ENCODE results near the gene LRRC27.
A peak's percentile ranks its signal among the peaks of the same experiment; 100 is the strongest.

LRRC27 gene

GRCh38 chr10:132331601-132332432 lies at the start of gene LRRC27:
LRRC27 (plus strand) TSS chr10:132332193; CDS start chr10:132333525, 1,332 bp downstream.
- peak; percentile 100 for DNase-seq (ENCODE audit: low spot score)

DNA sequence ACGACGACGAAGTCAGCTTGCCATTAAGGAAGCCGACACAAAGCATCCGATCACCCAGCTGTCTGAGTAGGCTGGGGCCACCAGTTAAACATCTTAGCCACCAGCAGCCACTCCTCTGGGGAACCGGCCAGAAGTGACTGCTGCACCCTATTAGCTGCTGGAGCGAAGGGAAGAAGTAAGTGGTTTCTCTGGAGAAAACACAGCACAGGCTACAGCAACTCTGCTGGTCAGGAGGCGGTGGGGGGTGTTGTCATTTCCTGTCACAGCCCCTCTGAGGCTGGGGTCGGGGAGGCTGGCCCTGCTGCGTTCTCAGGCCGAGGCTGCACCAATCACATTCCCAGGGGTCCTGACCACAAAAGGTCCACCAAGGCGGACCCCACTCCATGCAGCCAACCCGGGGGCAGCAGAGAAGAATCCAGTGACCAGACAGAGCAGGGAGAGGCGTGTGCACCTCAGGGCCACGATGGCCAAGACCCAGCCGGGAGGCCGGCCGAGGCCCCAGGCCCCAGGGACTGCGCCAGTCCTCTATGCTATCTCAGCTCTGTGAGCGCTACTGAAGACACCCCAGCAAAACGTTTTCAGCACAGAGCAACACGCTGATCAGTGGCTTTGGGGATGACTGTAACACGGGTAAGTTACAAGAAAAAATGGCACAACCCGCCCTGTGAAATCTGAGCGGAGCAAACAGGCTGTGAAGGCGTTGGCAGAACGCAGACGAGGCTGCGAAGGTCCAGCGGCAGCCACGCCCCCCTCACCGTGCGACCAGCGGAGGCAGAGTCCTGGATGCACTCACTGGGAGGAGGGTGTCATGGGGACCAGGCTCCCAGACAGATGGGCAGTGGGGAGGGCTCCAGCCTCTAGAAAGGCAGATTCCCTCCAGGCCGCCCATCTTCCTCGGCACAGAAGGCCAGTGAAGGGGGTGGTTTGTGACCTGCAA lies 49.1 kb upstream of the LRRC27 start:
- no peak for DNase-seq (ENCODE audit: low spot score)

DNA sequence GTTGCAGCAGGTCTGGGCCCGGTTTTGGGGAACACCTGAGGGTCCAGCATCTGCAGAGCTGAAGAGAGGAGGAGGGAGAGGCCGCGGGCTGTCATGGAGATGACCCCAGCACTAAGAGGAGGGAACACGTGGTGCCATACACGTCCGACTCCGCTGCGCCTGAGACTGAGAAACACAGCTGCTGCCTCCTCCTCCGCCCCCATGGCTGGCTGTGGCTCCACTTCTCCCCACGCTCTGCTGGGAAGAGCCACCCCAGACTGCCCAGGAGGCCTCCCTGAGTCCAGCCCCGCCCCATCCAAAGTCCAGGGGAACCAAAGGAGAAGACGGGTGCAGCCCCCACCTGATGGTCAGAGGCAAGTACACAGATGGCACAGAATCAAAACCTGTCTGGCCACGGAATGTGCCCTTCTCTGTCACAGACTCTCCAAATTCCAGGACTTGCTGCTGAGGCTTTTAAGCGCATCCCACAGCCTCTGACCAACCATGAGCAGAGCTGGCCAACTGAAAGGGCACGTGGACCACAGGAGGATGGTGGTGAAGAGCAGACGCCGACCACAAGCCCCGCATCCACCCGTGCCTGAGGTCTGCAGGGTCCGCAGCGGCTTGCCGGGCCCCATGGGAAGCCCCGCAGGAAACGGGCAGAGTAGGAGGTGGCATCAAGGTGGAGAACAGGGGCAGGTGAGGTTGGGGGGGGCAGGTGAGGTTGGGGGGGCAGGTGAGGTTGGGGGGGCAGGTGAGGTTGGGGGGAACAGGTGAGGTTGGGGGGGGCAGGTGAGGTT lies 48.2 kb upstream of the LRRC27 start:
- DNase-seq (ENCODE audit: low spot score), result no peak

DNA sequence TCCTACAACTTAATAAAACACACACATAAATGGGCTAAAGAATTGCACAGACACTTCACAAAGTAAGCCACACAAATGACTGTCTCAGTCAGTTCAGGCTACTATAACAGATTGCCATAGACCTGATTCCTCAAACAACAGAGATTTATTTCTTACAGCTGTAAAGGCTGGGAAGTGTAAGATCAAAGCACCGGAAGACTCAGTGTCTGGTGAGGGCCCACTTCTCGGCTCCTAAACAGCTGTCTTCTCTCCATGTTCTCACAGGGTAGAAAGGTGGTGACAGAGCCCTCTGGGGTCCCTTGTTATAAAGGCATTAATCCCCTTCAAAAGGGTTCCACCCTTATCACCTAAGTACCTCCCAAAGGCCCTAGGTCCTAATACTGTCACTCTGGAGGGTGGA lies 42.6 kb upstream of the LRRC27 start:
- DNase-seq (ENCODE audit: low spot score), result no peak

- no peak for DNase-seq (ENCODE audit: low spot score)
These were observed 41.4 kb upstream of the LRRC27 start for GRCh38 chr10:132290631-132291030.

DNA sequence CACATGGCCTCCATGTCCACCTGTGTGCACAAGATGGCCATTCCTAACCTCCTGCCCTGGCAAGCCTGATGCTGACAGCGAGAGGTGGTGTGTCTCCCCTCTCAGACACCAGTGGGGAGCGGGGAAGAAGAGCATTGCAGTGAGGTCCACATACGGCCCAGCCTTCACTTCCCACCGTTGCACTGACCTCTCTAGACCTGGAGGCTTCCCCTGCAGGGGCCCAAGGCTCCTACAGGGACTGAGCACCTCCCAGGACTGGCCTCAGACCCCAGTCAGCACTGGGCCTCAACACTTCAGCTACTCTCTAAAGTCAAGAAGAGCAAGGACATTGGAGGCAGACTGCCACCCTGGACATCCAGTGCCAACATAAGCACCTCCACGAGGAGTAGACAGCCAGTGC lies 40.2 kb upstream of the LRRC27 start:
- no peak for DNase-seq (ENCODE audit: low spot score)

GRCh38 chr10:132292287-132293200 lies 39.4 kb upstream of the LRRC27 start:
- peak; percentile 64 for DNase-seq (ENCODE audit: low spot score)

DNA sequence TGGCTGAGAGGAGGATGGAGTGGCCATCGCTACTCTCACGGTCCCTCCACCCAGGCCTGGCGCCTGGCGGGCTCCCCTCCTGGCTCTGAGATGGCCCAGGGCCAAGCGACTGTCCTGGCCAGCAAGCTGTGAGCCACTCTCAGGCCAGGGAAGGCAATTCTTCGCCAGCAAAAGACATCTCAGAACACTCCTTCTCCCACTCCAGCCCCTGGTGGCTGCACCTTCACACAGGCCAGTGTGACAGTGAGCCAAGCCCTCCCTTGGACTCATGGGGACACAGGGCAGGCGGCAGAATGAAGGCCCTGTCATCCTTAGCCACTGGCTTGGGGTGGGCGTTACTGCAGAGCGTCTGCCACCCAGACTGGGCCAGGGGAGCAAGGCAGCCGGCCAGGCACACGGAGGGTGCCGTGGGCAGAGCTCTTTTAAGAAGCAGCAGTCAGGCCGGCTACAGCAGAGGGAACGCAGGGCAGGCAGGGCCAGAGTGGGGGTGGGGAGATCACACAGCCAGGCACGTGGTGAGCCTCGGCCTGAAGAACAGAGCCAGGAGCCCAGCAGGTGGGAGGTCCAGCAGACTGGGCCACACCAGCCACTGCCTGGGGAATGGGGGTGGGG lies 38.7 kb upstream of the LRRC27 start:
- DNase-seq (ENCODE audit: low spot score), result peak; percentile 62

- peak; percentile 57 for DNase-seq (ENCODE audit: low spot score)
These were observed 38.0 kb upstream of the LRRC27 start for GRCh38 chr10:132293813-132294520.

DNA sequence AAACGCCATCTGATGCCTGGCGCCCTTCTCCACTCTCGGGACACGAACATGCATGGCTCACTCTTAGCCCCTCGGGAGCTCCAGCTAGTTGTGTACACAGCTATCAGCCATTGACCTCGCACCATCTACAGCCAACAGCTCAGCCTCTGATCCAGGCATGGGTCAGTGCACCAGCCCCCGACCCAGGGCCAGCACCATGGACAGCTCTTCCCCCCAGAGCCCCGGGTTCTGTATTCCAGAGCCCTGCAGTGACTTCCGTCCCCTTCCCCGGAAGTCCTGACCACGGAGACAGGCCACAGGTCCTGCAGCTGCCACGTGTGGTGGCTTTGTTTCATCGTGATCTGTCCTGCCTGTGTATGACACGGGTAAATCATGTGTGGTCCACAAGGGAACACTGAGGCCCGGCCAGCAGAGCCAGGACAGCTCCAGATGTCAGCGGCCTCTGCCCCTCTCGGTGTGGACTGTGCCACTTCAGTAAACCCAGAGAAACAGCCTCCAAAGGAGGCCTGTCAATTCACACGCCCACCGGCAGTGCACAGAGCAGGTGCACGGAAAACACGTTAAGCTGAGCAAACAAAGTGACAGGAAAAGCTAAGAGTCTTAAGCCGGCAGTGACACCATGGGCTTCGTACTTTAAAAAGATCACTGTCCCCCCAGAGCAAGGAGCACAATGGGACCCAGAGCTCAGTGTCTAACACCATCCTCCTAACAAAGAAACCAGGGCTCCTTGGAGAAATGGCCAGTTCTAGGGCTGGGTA lies 37.3 kb upstream of the LRRC27 start:
- peak; percentile 55 for DNase-seq (ENCODE audit: low spot score)

DNA sequence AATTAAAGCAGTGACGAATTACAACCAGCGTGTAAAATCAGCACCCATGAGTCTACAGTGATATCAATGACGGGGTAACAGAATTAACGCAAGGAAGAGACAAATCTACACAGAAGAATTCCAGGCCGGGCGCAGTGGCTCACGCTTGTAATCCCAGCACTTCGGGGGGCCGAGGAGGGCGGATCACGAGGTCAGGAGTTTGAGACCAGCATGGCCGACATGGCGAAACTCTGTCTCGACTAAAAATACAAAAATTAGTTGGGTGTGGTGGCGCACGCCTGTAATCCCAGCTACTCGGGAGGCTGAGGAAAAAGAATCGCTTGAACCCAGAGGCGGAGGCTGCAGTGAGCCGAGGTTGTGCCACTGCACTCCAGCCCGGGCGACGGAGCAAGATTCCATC lies 36.5 kb upstream of the LRRC27 start:
- peak; percentile 4 for DNase-seq (ENCODE audit: low spot score)

DNA sequence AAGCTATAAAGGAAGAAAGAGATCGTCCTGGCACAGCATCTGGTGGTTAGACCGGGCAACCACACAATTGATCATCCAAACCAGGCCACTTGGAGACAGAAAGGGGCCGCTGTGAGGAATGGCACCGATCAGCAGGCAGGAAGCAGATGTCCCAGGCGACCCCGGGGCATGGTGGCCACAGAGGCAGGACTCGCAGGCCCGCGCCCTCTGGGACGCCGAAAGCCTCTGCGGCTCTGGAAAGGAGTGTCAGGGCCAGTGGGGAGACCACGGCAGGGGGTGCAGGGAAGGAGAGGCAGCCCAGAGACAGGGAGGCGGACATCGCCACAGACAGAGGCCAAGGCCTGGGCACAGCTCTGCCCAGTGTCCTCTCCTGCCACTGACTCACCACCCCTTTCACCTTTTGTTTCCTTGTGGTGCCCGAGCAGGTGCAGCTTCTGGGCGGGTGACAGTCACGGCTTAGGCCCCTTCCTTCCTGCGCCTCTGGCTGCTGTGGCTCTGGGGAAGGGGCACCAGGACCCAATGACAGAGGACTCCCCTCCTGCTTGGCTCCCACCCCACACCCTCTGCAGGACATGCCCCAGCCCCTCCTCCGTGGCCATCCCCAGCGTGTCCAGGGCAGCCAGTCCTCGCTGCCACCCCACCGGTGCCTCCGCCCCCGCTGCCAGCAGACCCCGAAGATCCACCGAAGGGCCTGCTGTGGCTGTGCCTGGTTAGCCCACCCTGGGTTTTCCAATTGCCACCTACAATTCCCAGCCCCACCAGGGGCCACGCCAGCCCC lies 35.1 kb upstream of the LRRC27 start:
- peak; percentile 57 for DNase-seq (ENCODE audit: low spot score)

DNA sequence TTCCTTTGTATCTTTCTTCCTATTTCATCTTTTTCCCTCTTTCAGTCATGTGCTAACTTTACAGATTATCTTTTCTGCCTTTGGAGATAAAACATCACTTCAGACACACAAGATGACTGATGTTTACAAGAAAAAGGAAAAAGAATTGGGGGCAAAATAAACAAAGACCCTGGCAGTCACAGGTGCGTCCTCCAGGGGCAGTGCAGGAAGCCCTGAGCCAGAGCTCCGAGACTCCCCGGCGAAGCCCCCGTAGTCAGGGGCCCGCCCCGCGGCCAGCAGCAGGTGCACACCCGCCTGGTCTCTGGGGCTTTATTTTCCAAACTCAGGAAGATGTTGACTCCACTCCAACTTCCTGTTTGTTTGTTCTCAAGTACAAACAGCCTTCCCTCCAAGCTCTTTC lies 34.5 kb upstream of the LRRC27 start:
- DNase-seq (ENCODE audit: low spot score), result no peak

GRCh38 chr10:132298038-132298881 lies 33.7 kb upstream of the LRRC27 start:
- peak; percentile 61 for DNase-seq (ENCODE audit: low spot score)

DNA sequence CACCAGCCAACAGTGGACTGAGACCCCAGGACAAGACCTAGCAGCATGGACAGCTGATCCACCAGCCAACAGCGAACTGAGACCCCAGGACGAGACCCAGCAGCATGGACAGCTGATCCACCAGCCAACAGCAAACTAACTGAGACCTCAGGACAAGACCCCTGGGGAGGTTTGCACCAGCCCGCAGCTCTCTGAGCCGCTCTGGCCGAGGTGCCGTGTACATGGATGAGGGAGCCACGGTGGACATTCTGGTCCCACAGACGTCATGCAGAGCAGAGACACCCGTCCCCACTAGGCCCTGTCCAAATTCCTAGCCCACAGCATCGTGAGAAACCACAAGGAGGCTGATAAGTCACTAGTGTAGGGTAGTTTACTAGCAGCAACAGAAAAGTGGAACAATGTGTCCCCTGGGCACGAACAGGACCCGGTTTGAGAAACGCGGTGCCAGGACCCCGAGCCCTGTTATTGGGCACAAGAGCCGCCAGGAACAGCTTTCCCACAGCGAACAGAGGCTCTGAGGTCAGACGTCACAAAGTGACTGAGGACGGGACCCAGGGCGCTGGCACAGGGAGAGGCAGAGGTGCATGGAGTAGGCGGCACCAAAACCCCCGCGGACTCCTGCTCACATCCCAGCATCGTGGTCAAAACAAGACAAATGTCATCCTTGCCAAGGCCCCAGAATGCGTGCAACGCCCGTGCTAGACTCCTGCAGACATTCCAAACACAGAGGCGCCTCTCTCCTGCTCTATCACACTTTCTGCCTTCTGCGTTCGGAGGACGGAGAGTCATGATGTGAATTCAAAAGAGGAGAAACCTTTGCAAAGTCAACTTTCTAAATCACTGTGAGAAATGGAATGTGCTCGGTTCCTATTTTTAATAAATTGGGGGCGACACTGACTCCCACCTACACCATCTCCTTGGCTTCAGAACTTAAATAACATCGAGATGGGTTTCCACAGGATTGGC lies 32.3 kb upstream of the LRRC27 start:
- peak; percentile 51 for DNase-seq (ENCODE audit: low spot score)

- peak; percentile 46 for DNase-seq (ENCODE audit: low spot score)
These were observed 31.4 kb upstream of the LRRC27 start for GRCh38 chr10:132300582-132300981.
